ENCODE results near the gene ARHGAP10.
A peak's percentile ranks its signal among the peaks of the same experiment; 100 is the strongest.

Gene ARHGAP10

GRCh38 chr4:147839200-147839599 lies 107.3 kb downstream of the ARHGAP10 start:
- H3K4me1 Mint-ChIP-seq, result peaks cover 30% of the 10 kb centered on the region
- no peak overlapping the region for H3K4me3 Mint-ChIP-seq

GRCh38 chr4:147839663-147840062 lies 107.8 kb downstream of the ARHGAP10 start:
- no peaks in the 10 kb centered on the region for H3K9me3 Mint-ChIP-seq
- no peak overlapping the region for H3K4me3 Mint-ChIP-seq
- no peak for DNase-seq
- H3K27ac Mint-ChIP-seq, result peak overlapping the region; percentile 61
- peaks cover 20% of the 10 kb centered on the region for H3K36me3 Mint-ChIP-seq (ENCODE audit: low read depth)
- no peaks in the 10 kb centered on the region for H3K27me3 Mint-ChIP-seq (ENCODE audit: low read depth, poor library complexity)
- peaks cover 30% of the 10 kb centered on the region for H3K4me1 Mint-ChIP-seq
- no peak for TF ChIP-seq CTCF (IDR thresholded peaks at IDR 0.05)

More at GRCh38 chr4:147839200-147839599, 107.3 kb downstream of the ARHGAP10 start:
- no peak for TF ChIP-seq CTCF (IDR thresholded peaks at IDR 0.05)
- no peak for DNase-seq
- Mint-ChIP-seq H3K27ac (peak overlapping the region; percentile 61), H3K27me3 (ENCODE audit: low read depth, poor library complexity) (no peaks in the 10 kb centered on the region), H3K36me3 (ENCODE audit: low read depth) (peaks cover 22% of the 10 kb centered on the region), H3K9me3 (no peaks in the 10 kb centered on the region)

GRCh38 chr4:147840838-147841738 lies 109.2 kb downstream of the ARHGAP10 start:
- no peak for TF ChIP-seq CTCF (IDR thresholded peaks at IDR 0.05)
- H3K36me3 Mint-ChIP-seq (ENCODE audit: low read depth), result peaks cover 17% of the 10 kb centered on the region
- H3K9me3 Mint-ChIP-seq, result no peaks in the 10 kb centered on the region
- DNase-seq, result no peak
- peaks cover 26% of the 10 kb centered on the region for H3K4me1 Mint-ChIP-seq
- no peak overlapping the region for H3K4me3 Mint-ChIP-seq
- no peaks in the 10 kb centered on the region for H3K27me3 Mint-ChIP-seq (ENCODE audit: low read depth, poor library complexity)
- no peak overlapping the region for H3K27ac Mint-ChIP-seq

- DNase-seq, result no peak
- no peak overlapping the region for H3K4me3 Mint-ChIP-seq
- no peak for TF ChIP-seq CTCF (IDR thresholded peaks at IDR 0.05)
- H3K27me3 Mint-ChIP-seq (ENCODE audit: low read depth, poor library complexity), result no peaks in the 10 kb centered on the region
- peaks cover 26% of the 10 kb centered on the region for H3K4me1 Mint-ChIP-seq
- peaks cover 20% of the 10 kb centered on the region for H3K36me3 Mint-ChIP-seq (ENCODE audit: low read depth)
- H3K27ac Mint-ChIP-seq, result no peak overlapping the region
- no peaks in the 10 kb centered on the region for H3K9me3 Mint-ChIP-seq
Measured at GRCh38 chr4:147842573-147842972, 110.7 kb downstream of the ARHGAP10 start.

GRCh38 chr4:147843162-147843561 lies 111.3 kb downstream of the ARHGAP10 start:
- no peaks in the 10 kb centered on the region for H3K9me3 Mint-ChIP-seq
- TF ChIP-seq CTCF (IDR thresholded peaks at IDR 0.05), result no peak
- H3K4me3 Mint-ChIP-seq, result no peak overlapping the region
- H3K4me1 Mint-ChIP-seq, result peaks cover 26% of the 10 kb centered on the region
- no peaks in the 10 kb centered on the region for H3K27me3 Mint-ChIP-seq (ENCODE audit: low read depth, poor library complexity)
- peaks cover 25% of the 10 kb centered on the region for H3K36me3 Mint-ChIP-seq (ENCODE audit: low read depth)
- peak; percentile 26 for DNase-seq
- H3K27ac Mint-ChIP-seq, result no peak overlapping the region

- Mint-ChIP-seq H3K4me3 (no peak overlapping the region), H3K9me3 (no peaks in the 10 kb centered on the region), H3K36me3 (ENCODE audit: low read depth) (peaks cover 31% of the 10 kb centered on the region), H3K27me3 (ENCODE audit: low read depth, poor library complexity) (no peaks in the 10 kb centered on the region), H3K4me1 (peaks cover 16% of the 10 kb centered on the region), H3K27ac (no peak overlapping the region)
- DNase-seq, result no peak
- no peak for TF ChIP-seq CTCF (IDR thresholded peaks at IDR 0.05)
Measured at GRCh38 chr4:147844781-147845180, 112.9 kb downstream of the ARHGAP10 start.

All from nephron progenitor cell (in vitro differentiated cells).